Body of pancreas (tissue), 4 donors: ENCODE data around the gene SLC38A8. TPM values are rescaled to one million over a fixed set of nuclear protein-coding genes. Genes with fewer than 3 reads are reported as not detected.

Experiments
- ATAC-seq: fragments of 150-250 bp; one replicate; pipeline ENCODE4 v1.9.1; 2016
- DNase-seq, 4 donors: peaks; one replicate each; pipeline ENCODE4 v3.0.0-alpha.2; 2019
- H3K27ac ChIP-seq, 4 donors: fragments of 200-600 bp; sonication (generic); 1 replicate in 3 of 4; 2 replicates in 1 of 4; pipeline versions ENCODE4 v1.5.1 to v1.6.1; 2016 to 2019; ENCODE audit warnings: mild to moderate bottlenecking in 1 of 4, mixed read lengths in 1 of 4, moderate library complexity in 1 of 4
- H3K27me3 ChIP-seq, 2 donors: fragments of 200-600 bp; sonication (generic); one replicate each; pipeline ENCODE4 v1.6.0; 2016; ENCODE audit warnings: mild to moderate bottlenecking in 1 of 2
- H3K36me3 ChIP-seq, 2 donors: fragments of 200-600 bp; sonication (generic); replicated peaks in 1 of 2; 2 replicates each; pipeline ENCODE4 v1.5.1; 2016; ENCODE audit warnings: low read depth in 2 of 2; ENCODE audit not compliant: insufficient read depth in 1 of 2
- H3K4me1 ChIP-seq: fragments of 200-600 bp; sonication (generic); one replicate; pipeline ENCODE4 v1.6.0; 2016
- H3K4me3 ChIP-seq, 2 donors: fragments of 200-600 bp; sonication (generic); 1 replicate in 1 of 2; 2 replicates in 1 of 2; pipeline ENCODE4 v1.5.1; 2016 to 2019
- H3K9me3 ChIP-seq, 3 donors: fragments of 200-600 bp; sonication (generic); 1 replicate in 2 of 3; 2 replicates in 1 of 3; pipeline ENCODE4 v1.5.1; 2016
- POLR2A ChIP-seq, 3 donors: fragments of 450-650 bp; IDR thresholded peaks; one replicate each; pipeline ENCODE4 v1.6.1; 2016; ENCODE audit warnings: antibody characterized with exemption in 3 of 3, mild to moderate bottlenecking in 2 of 3
- WGBS, 2 donors: methylation state at CpG; one replicate each; pipeline ENCODE4 v1.1.5; 2017; 5-methylcytosine and 5-hydroxymethylcytosine counted together
- intact Hi-C: fragments of 100-400 bp; cut with DNase I; formaldehyde crosslinking; loops from one replicate; pipeline ENCODE4 v1.15.1; 2023
- small RNA-seq: library from RNA; depleted of rRNA; stranded (forward); fragments of <200 nt; gene quantifications from one replicate; pipeline ENCODE3, GENCODE V24; 2016
- total RNA-seq, 2 donors: library from RNA; depleted of rRNA; stranded (reverse); fragments of >200 nt; gene quantifications; one replicate each; pipeline ENCODE4 v1.1.0, GENCODE V29; 2016
- TF ChIP-seq, protein P1 (sequence below), 7 experiments: fragments of 450-650 bp in 4 of 7; fragments of 200-600 bp in 3 of 7; sonication (generic) in 3 of 7; IDR thresholded peaks; one replicate each; pipeline ENCODE4 v1.5.1; 2016 to 2019; ENCODE audit warnings: antibody characterized with exemption in 7 of 7

The SLC38A8 gene
- total RNA-seq, 2 donors from 2014 or later, result not detected

DNA sequence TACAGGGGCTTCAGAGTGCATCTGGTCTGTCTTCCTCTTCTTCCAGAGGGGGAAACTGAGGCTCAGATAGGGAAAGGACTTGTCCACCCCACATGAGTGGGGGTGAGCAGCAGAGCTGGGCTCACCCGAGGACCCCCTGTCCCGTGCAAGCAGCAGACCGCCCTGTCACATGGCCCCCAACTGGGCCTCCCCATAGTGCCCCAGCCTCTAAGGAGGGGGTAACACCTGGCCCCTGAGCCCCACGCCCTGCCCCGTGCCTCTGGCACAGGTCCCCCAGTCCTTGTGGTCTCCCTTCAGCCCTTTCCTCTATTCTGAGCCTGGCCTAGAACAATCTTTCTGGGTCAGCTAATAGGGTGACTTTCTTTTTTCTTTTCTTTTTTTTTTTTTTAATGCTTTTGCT, 81.0 kb downstream of the SLC38A8 start:
- no peak for TF ChIP-seq POLR2A (IDR thresholded peaks at IDR 0.05)
- TF ChIP-seq, protein P1, sequence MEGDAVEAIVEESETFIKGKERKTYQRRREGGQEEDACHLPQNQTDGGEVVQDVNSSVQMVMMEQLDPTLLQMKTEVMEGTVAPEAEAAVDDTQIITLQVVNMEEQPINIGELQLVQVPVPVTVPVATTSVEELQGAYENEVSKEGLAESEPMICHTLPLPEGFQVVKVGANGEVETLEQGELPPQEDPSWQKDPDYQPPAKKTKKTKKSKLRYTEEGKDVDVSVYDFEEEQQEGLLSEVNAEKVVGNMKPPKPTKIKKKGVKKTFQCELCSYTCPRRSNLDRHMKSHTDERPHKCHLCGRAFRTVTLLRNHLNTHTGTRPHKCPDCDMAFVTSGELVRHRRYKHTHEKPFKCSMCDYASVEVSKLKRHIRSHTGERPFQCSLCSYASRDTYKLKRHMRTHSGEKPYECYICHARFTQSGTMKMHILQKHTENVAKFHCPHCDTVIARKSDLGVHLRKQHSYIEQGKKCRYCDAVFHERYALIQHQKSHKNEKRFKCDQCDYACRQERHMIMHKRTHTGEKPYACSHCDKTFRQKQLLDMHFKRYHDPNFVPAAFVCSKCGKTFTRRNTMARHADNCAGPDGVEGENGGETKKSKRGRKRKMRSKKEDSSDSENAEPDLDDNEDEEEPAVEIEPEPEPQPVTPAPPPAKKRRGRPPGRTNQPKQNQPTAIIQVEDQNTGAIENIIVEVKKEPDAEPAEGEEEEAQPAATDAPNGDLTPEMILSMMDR (IDR thresholded peaks at IDR 0.05), result no peak
- Histone ChIP-seq H3K27ac (no peak overlapping the region), H3K27me3 (no peaks in the 10 kb centered on the region), H3K4me3 (no peak overlapping the region), H3K9me3 (no peaks in the 10 kb centered on the region), H3K36me3 (peaks cover 0 to 11% of the 10 kb centered on the region in 2 donors), H3K4me1 (no peaks in the 10 kb centered on the region)
- WGBS, 2 donors, result 87 to 91% methylated on average over 2 to 5 of the region's 5 CpGs
- intact Hi-C loops, result loop anchor here (10.0 kb wide), 2 partner anchors 83 to 233 kb away; partner anchors contain the start of genes ADAD2 and SLC38A8
- no peak for ATAC-seq
- no peak for DNase-seq

DNA sequence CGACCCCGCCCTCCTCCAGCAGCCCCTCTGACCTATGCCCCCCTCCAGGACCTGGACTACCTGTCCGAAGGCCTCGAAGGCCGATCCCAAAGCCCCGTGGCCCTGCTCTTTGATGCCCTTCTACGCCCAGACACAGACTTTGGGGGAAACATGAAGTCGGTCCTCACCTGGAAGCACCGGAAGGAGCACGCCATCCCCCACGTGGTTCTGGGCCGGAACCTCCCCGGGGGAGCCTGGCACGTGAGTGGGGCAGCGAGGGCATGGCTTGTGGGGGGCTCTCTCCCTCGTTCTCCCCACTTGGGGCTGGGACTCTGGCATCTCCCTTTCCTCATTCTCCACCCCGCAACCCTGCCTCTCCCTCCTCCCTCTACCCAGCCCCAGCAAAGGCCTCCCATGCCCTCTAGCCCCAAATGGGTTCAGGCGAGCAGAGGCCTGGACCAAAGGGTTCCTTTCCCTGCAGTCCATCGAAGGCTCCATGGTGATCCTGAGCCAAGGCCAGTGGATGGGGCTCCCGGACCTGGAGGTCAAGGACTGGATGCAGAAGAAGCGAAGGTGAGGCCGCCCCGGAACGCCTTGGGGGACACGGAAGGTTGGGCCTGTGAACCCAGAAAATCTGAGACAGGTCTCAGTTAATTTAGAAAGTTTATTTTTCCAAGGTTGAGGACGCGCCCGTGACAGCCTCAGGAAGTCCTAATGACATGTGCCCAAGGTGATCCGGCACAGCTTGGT, 81.9 kb downstream of the SLC38A8 start:
- no peak for TF ChIP-seq POLR2A (IDR thresholded peaks at IDR 0.05)
- TF ChIP-seq, protein P1 (IDR thresholded peaks at IDR 0.05), result no peak
- ATAC-seq (no peak), DNase-seq (no peak)
- Histone ChIP-seq H3K4me1 (no peaks in the 10 kb centered on the region), H3K27me3 (no peaks in the 10 kb centered on the region), H3K36me3 (peaks cover 0 to 11% of the 10 kb centered on the region in 2 donors), H3K4me3 (no peak overlapping the region), H3K9me3 (no peaks in the 10 kb centered on the region), H3K27ac (no peak overlapping the region)
- intact Hi-C loops, result loop anchor here (10.0 kb wide), 2 partner anchors 84 to 234 kb away; partner anchors contain the start of genes ADAD2 and SLC38A8
- 92 to 94% methylated on average over 26 to 28 of the region's 29 CpGs for WGBS, 2 donors

Small RNA genes lying within 50 kb of the gene (small RNA-seq; reads per million reads assigned to genes)
- gene RNA5SP432, result not detected

Other genes with a start within 250 kb of the SLC38A8 start
- 10 to 100 TPM in 1 of 2 donors, 1 to 10 TPM in 1; 4.9 to 12.5 TPM for gene HSBP1, start 234.8 kb downstream of the SLC38A8 start, total RNA-seq
- 10 to 100 TPM; 19.2 to 29.3 TPM for gene MLYCD, start 143.7 kb downstream of the SLC38A8 start, total RNA-seq
- gene OSGIN1, start 89.6 kb downstream of the SLC38A8 start, total RNA-seq, result 1 to 10 TPM; 4.0 to 5.2 TPM
- 1 to 10 TPM; 1.0 to 3.6 TPM for gene NECAB2, start 74.6 kb downstream of the SLC38A8 start, total RNA-seq
- 10 to 100 TPM; 58.9 to 75.5 TPM for gene MBTPS1, start 74.1 kb upstream of the SLC38A8 start, total RNA-seq
- gene HSDL1, start 102.4 kb upstream of the SLC38A8 start, total RNA-seq, result 1 to 10 TPM; 6.3 to 8.0 TPM
- 1 to 10 TPM in 1 of 2 donors, under 1 TPM in 1; 0.99 to 1.3 TPM for gene DNAAF1, start 102.5 kb upstream of the SLC38A8 start, total RNA-seq
- 10 to 100 TPM; 33.5 to 80.8 TPM for gene TAF1C, start 144.3 kb upstream of the SLC38A8 start, total RNA-seq
- gene ADAD2, start 148.4 kb upstream of the SLC38A8 start, total RNA-seq, result 1 to 10 TPM in 1 of 2 donors, not detected in 1; 4.0 TPM
- gene KCNG4, start 197.2 kb upstream of the SLC38A8 start, total RNA-seq, result not detected